MCF 10A (cell line): ENCODE data around the gene DNAI1. TPM values are rescaled to one million over a fixed set of nuclear protein-coding genes. Genes with fewer than 3 reads are reported as not detected.

Source experiments
- BruUV-seq: library from RNA; stranded (reverse); fragments of 400-500 nt; replicated peaks from 2 replicates; lab custom pipeline; 2021; lab: Mats Ljungman, UMichigan
- CTCF ChIA-PET: fragments of 300-600 bp; sonication (Branson Sonifier 250); formaldehyde crosslinking; extraction: SDS; loops from one replicate; lab custom pipeline; 2021; ENCODE audit warnings: antibody characterized with exemption, inconsistent platforms; lab: Yijun Ruan, JAX
- POLR2A ChIA-PET: fragments of 300-600, 350-650 bp; sonication (Branson Sonifier 250); formaldehyde crosslinking; extraction: SDS; loops from one replicate; lab custom pipeline; 2020; ENCODE audit warnings: antibody characterized with exemption, inconsistent platforms; lab: Yijun Ruan, JAX
- DNase-seq: peaks from one replicate; pipeline ENCODE4 v3.0.0-alpha.2; 2018; ENCODE audit not compliant: unreplicated experiment
- H3K27ac Mint-ChIP-seq: one replicate; pipeline ENCODE4 v1.8.0; 2022; ENCODE audit warnings: mild to moderate bottlenecking, low read depth, mixed read lengths; ENCODE audit not compliant: unreplicated experiment
- H3K27me3 Mint-ChIP-seq: one replicate; pipeline ENCODE4 v1.8.0; 2022; ENCODE audit warnings: mixed read lengths; ENCODE audit not compliant: insufficient read depth, unreplicated experiment
- H3K36me3 Mint-ChIP-seq: one replicate; pipeline ENCODE4 v1.8.0; 2022; ENCODE audit warnings: mild to moderate bottlenecking, moderate library complexity, mixed read lengths; ENCODE audit not compliant: insufficient read depth, unreplicated experiment
- H3K4me1 Mint-ChIP-seq: one replicate; pipeline ENCODE4 v1.8.0; 2022; ENCODE audit warnings: mixed read lengths; ENCODE audit not compliant: insufficient read depth, unreplicated experiment
- H3K4me3 Mint-ChIP-seq: one replicate; pipeline ENCODE4 v1.8.0; 2022; ENCODE audit warnings: mild to moderate bottlenecking, moderate library complexity, mixed read lengths; ENCODE audit not compliant: unreplicated experiment
- H3K9me3 Mint-ChIP-seq: one replicate; pipeline ENCODE4 v1.8.0; 2022; ENCODE audit warnings: mixed read lengths; ENCODE audit not compliant: unreplicated experiment
- CTCF ChIP-seq: fragments of 200-600 bp; IDR thresholded peaks from one replicate; pipeline ENCODE4 v1.8.0; 2022; ENCODE audit warnings: antibody characterized with exemption, mild to moderate bottlenecking; ENCODE audit not compliant: unreplicated experiment
- intact Hi-C: fragments of 100-400 bp; cut with micrococcal nuclease; formaldehyde crosslinking; loops from 2 replicates; pipeline ENCODE4 v1.14.1; 2022
- total RNA-seq: library from RNA; stranded (reverse); gene quantifications from 2 replicates; pipeline ENCODE4 v1.2.3, GENCODE V29; 2022

The DNAI1 gene
- total RNA-seq, 1 experiment from 2014 or later: not detected

GRCh38 chr9:34515959-34516358, 57.4 kb downstream of the DNAI1 start:
- POLR2A ChIA-PET: no interaction called here
- H3K36me3 Mint-ChIP-seq: peaks cover 6% of the 10 kb centered on the region
- H3K27me3 Mint-ChIP-seq: peaks cover 29% of the 10 kb centered on the region
- H3K4me3 Mint-ChIP-seq: no peak overlapping the region
- H3K4me1 Mint-ChIP-seq: no peaks in the 10 kb centered on the region
- H3K9me3 Mint-ChIP-seq: no peaks in the 10 kb centered on the region
- DNase-seq: no peak
- CTCF ChIA-PET: interaction anchor here (1.7 kb wide), 1 partner anchor 112 kb away, joined by 6 read pairs; no protein-coding TSS in a partner anchor
- no peak overlapping the region for H3K27ac Mint-ChIP-seq
- TF ChIP-seq CTCF: no peak
- intact Hi-C loops: no loop called here
- no TSS peak for BruUV-seq

DNA sequence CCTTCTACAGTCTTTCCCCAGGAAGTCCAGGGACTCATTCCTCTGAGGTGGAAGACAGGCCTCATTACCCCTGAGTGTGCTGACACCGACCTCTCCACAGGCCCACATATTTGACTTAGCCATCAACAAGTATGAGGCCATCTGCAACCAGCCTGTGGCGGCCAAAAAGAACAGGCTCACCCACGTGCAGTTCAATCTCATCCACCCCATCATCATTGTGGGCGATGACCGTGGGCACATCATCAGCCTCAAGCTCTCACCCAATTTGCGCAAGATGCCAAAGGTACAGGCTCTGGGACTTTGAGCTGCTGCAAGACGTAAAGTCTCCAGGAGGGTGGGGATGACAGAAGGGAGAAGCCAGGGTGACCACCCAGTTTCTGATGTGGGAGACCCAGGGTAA, 58.6 kb downstream of the DNAI1 start:
- Mint-ChIP-seq H3K4me3 (no peak overlapping the region), H3K27ac (no peak overlapping the region), H3K9me3 (no peaks in the 10 kb centered on the region), H3K27me3 (peaks cover 29% of the 10 kb centered on the region), H3K4me1 (no peaks in the 10 kb centered on the region), H3K36me3 (no peaks in the 10 kb centered on the region)
- intact Hi-C loops: no loop called here
- BruUV-seq: no TSS peak
- CTCF ChIA-PET: interaction anchor here (0.7 to 2.1 kb wide), 7 partner anchors 16 to 528 kb away, joined by 3 to 5 read pairs (median 3); no protein-coding TSS in a partner anchor
- POLR2A ChIA-PET: no interaction called here
- no peak for TF ChIP-seq CTCF
- DNase-seq: no peak

- no peak for TF ChIP-seq CTCF
- intact Hi-C loops: no loop called here
- no peaks in the 10 kb centered on the region for H3K36me3 Mint-ChIP-seq
- no TSS peak for BruUV-seq
- ChIA-PET POLR2A (no interaction called here), CTCF (interaction anchor here (0.7 to 2.1 kb wide), 5 partner anchors 18 to 185 kb away, joined by 3 to 5 read pairs (median 3); no protein-coding TSS in a partner anchor)
- no peaks in the 10 kb centered on the region for H3K4me1 Mint-ChIP-seq
- peaks cover 29% of the 10 kb centered on the region for H3K27me3 Mint-ChIP-seq
- no peak overlapping the region for H3K27ac Mint-ChIP-seq
- DNase-seq: no peak
- H3K9me3 Mint-ChIP-seq: no peaks in the 10 kb centered on the region
- H3K4me3 Mint-ChIP-seq: no peak overlapping the region
Observed at GRCh38 chr9:34518110-34518616, 59.6 kb downstream of the DNAI1 start.

GRCh38 chr9:34518896-34519295, 60.3 kb downstream of the DNAI1 start:
- Mint-ChIP-seq H3K9me3 (no peaks in the 10 kb centered on the region), H3K4me3 (no peak overlapping the region), H3K36me3 (no peaks in the 10 kb centered on the region), H3K27me3 (peaks cover 29% of the 10 kb centered on the region), H3K27ac (no peak overlapping the region), H3K4me1 (no peaks in the 10 kb centered on the region)
- no peak for TF ChIP-seq CTCF
- ChIA-PET POLR2A (interaction anchor here (0.9 to 1.0 kb wide), 2 partner anchors 16 to 73 kb away, joined by 3 read pairs; no protein-coding TSS in a partner anchor), CTCF (interaction anchor here (0.6 to 2.1 kb wide), 9 partner anchors 12 to 532 kb away, joined by 3 to 9 read pairs (median 4); partner anchors contain the start of gene RPP25L)
- BruUV-seq: no TSS peak
- DNase-seq: no peak
- intact Hi-C loops: no loop called here
